H9 (cell line): Measurements from ENCODE around the gene UNK. TPM values are rescaled to one million over a fixed set of nuclear protein-coding genes. Genes with fewer than 3 reads are reported as not detected.

Source experiments
- DNase-seq: peaks from one replicate; pipeline ENCODE4 v3.0.0-alpha.2; 2017
- H2AFZ ChIP-seq: one replicate; pipeline ENCODE4 v1.6.1; 2013; ENCODE audit warnings: mild to moderate bottlenecking, low read length, control low read depth, moderate library complexity
- H2AK5ac ChIP-seq: 2 replicates; pipeline ENCODE4 v1.6.1; 2013; ENCODE audit warnings: low read length, control low read depth, mixed read lengths; ENCODE audit not compliant: insufficient read length
- H2BK120ac ChIP-seq: one replicate; pipeline ENCODE4 v1.6.1; 2013; ENCODE audit warnings: low read depth, mild to moderate bottlenecking, low read length, control low read depth, inconsistent platforms; ENCODE audit not compliant: poor library complexity, severe bottlenecking
- H2BK12ac ChIP-seq: 2 replicates; pipeline ENCODE4 v1.6.1; 2013; ENCODE audit warnings: low read length, control low read depth, mixed read lengths, low read depth; ENCODE audit not compliant: insufficient read length
- H2BK15ac ChIP-seq: 2 replicates; pipeline ENCODE4 v1.6.1; 2013; ENCODE audit warnings: low read depth, low read length, control low read depth
- H2BK20ac ChIP-seq: one replicate; pipeline ENCODE4 v1.6.1; 2013; ENCODE audit warnings: low read depth, mild to moderate bottlenecking, low read length, control low read depth, inconsistent platforms; ENCODE audit not compliant: poor library complexity, severe bottlenecking
- H2BK5ac ChIP-seq: 2 replicates; pipeline ENCODE4 v1.6.1; 2013; ENCODE audit warnings: low read length, control low read depth, mixed read lengths; ENCODE audit not compliant: insufficient read length
- H3K14ac ChIP-seq: 2 replicates; pipeline ENCODE4 v1.6.1; 2013; ENCODE audit warnings: low read length, control low read depth; ENCODE audit not compliant: insufficient read depth
- H3K18ac ChIP-seq: 2 replicates; pipeline ENCODE4 v1.6.1; 2013; ENCODE audit warnings: low read depth, mild to moderate bottlenecking, mixed read lengths, low read length, control low read depth; ENCODE audit not compliant: insufficient read length
- H3K23ac ChIP-seq: 2 replicates; pipeline ENCODE4 v1.6.1; 2013; ENCODE audit warnings: low read length, control low read depth, mixed read lengths, low read depth; ENCODE audit not compliant: insufficient read length
- H3K23me2 ChIP-seq: 2 replicates; pipeline ENCODE4 v1.6.1; 2013; ENCODE audit warnings: low read depth, mild to moderate bottlenecking, mixed read lengths, low read length, control low read depth; ENCODE audit not compliant: insufficient read length, poor library complexity, severe bottlenecking
- H3K27ac ChIP-seq: 2 replicates; pipeline ENCODE4 v1.5.1; 2013; ENCODE audit warnings: low read length, control low read depth, mixed read lengths, low read depth; ENCODE audit not compliant: insufficient read length
- H3K27me3 ChIP-seq: 2 replicates; pipeline ENCODE4 v1.6.1; 2013; ENCODE audit warnings: low read length, control low read depth, inconsistent platforms; ENCODE audit not compliant: insufficient read depth
- H3K4ac ChIP-seq: 2 replicates; pipeline ENCODE4 v1.6.1; 2013; ENCODE audit warnings: low read depth, mild to moderate bottlenecking, control low read depth, inconsistent platforms, low read length, moderate library complexity
- H3K4me1 ChIP-seq: 2 replicates; pipeline ENCODE4 v1.6.1; 2013; ENCODE audit warnings: low read length, control low read depth, inconsistent platforms; ENCODE audit not compliant: insufficient read depth
- H3K4me2 ChIP-seq: 2 replicates; pipeline ENCODE4 v1.6.1; 2013; ENCODE audit warnings: low read length, control low read depth, mixed read lengths; ENCODE audit not compliant: insufficient read length, insufficient read depth
- H3K56ac ChIP-seq: 2 replicates; pipeline ENCODE4 v1.6.1; 2013; ENCODE audit warnings: low read depth, mild to moderate bottlenecking, mixed read lengths, low read length, control low read depth; ENCODE audit not compliant: insufficient read length
- H3K79me1 ChIP-seq: 2 replicates; pipeline ENCODE4 v1.6.1; 2013; ENCODE audit warnings: low read depth, mild to moderate bottlenecking, moderate library complexity, low read length, control low read depth, inconsistent platforms; ENCODE audit not compliant: insufficient read depth, poor library complexity, severe bottlenecking
- H3K79me2 ChIP-seq: 2 replicates; pipeline ENCODE4 v1.6.1; 2013; ENCODE audit warnings: low read length, control low read depth, inconsistent platforms; ENCODE audit not compliant: insufficient read depth
- H3K9ac ChIP-seq: 2 replicates; pipeline ENCODE4 v1.6.1; 2013; ENCODE audit warnings: low read length, control low read depth, mixed read lengths; ENCODE audit not compliant: insufficient read length; ENCODE audit errors: extremely low read depth
- H3K9me3 ChIP-seq: one replicate; pipeline ENCODE4 v1.6.1; 2013; ENCODE audit warnings: low read depth, low read length, inconsistent platforms; ENCODE audit not compliant: control insufficient read depth
- H3T11ph ChIP-seq: one replicate; pipeline ENCODE4 v1.6.1; 2013; ENCODE audit warnings: mild to moderate bottlenecking, low read length, control low read depth, inconsistent platforms
- H4K20me1 ChIP-seq: one replicate; pipeline ENCODE4 v1.6.1; 2013; ENCODE audit not compliant: control insufficient read depth, insufficient read length, insufficient read depth
- H4K5ac ChIP-seq: 2 replicates; pipeline ENCODE4 v1.6.1; 2013; ENCODE audit warnings: low read depth, mild to moderate bottlenecking, mixed read lengths, low read length, control low read depth; ENCODE audit not compliant: insufficient read length
- H4K8ac ChIP-seq: replicated peaks from 2 replicates; pipeline ENCODE4 v1.6.1; 2013; ENCODE audit warnings: low read length, control low read depth, mixed read lengths, low read depth; ENCODE audit not compliant: insufficient read length
- H4K91ac ChIP-seq: 2 replicates; pipeline ENCODE4 v1.6.1; 2013; ENCODE audit warnings: low read depth, mild to moderate bottlenecking, moderate library complexity, mixed read lengths, low read length, control low read depth; ENCODE audit not compliant: insufficient read length
- H3K27ac Mint-ChIP-seq, 3 experiments: 2 replicates in 2 of 3; 3 replicates in 1 of 3; pipeline ENCODE4 v1.8.0; 2020 to 2021; ENCODE audit warnings: mixed read lengths in 3 of 3, mild to moderate bottlenecking in 1 of 3, moderate library complexity in 1 of 3
- H3K27me3 Mint-ChIP-seq: 2 replicates; pipeline ENCODE4 v1.8.0; 2021; ENCODE audit warnings: low read depth, mild to moderate bottlenecking, moderate library complexity, mixed read lengths
- H3K36me3 Mint-ChIP-seq, 3 experiments: 2 replicates in 2 of 3; 3 replicates in 1 of 3; pipeline ENCODE4 v1.8.0; 2020 to 2021; ENCODE audit warnings: low read depth in 3 of 3, mixed read lengths in 3 of 3; ENCODE audit not compliant: insufficient read depth in 1 of 3
- H3K4me1 Mint-ChIP-seq, 2 experiments: 2 replicates each; pipeline ENCODE4 v1.8.0; 2020; ENCODE audit warnings: mixed read lengths in 2 of 2
- H3K4me3 Mint-ChIP-seq, 2 experiments: 2 replicates in 1 of 2; 3 replicates in 1 of 2; pipeline ENCODE4 v1.8.0; 2020 to 2021; ENCODE audit warnings: mild to moderate bottlenecking in 2 of 2, mixed read lengths in 2 of 2, moderate library complexity in 1 of 2
- H3K9me3 Mint-ChIP-seq, 2 experiments: 2 replicates in 1 of 2; 3 replicates in 1 of 2; pipeline ENCODE4 v1.8.0; 2020; ENCODE audit warnings: mild to moderate bottlenecking in 2 of 2, mixed read lengths in 2 of 2, moderate library complexity in 1 of 2
- WGBS: extraction: QIAGEN DNeasy Blood & Tissue Kit; methylation state at CpG from one replicate; pipeline ENCODE4 v1.1.7; 2013; ENCODE audit warnings: missing lambda C conversion rate, low lambda C conversion rate, mixed read lengths; ENCODE audit not compliant: insufficient read length; ENCODE audit errors: extremely low coverage; 5-methylcytosine and 5-hydroxymethylcytosine counted together
- total RNA-seq: library from RNA; stranded (reverse); gene quantifications from 2 replicates; pipeline ENCODE4 v1.2.1, GENCODE V29; 2021
- TF ChIP-seq, protein P1 (sequence below): fragments of 200-600 bp; sonication (generic); conservative IDR thresholded peaks from 3 replicates; pipeline ENCODE4 v1.8.0; 2021; ENCODE audit warnings: antibody characterized with exemption, mild to moderate bottlenecking

The UNK gene
- total RNA-seq, 1 experiment from 2014 or later = 36.4 TPM

DNA sequence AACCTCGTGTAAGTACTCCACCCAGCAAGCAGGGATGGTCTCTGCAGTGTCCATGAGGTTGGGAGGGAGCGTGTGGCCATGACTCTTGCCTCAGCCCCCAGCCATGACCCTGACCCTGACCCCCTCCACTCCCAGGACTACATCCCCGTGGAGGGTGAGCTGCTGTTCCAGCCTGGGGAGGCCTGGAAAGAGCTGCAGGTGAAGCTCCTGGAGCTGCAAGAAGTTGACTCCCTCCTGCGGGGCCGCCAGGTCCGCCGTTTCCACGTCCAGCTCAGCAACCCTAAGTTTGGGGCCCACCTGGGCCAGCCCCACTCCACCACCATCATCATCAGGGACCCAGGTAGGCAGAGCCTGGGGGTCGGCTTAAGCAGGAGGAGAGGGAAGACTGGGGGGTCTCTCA lies 35.9 kb upstream of the UNK start:
- Histone ChIP-seq H3T11ph (no peak overlapping the region), H2BK12ac (no peak overlapping the region), H3K9me3 (no peaks in the 10 kb centered on the region), H4K8ac (no peak overlapping the region), H3K14ac (no peak overlapping the region), H3K4me1 (no peaks in the 10 kb centered on the region), H2BK5ac (no peak overlapping the region), H4K91ac (no peak overlapping the region), H4K20me1 (no peaks in the 10 kb centered on the region), H3K23me2 (peaks cover 3% of the 10 kb centered on the region), H2BK15ac (no peak overlapping the region), H2BK20ac (no peak overlapping the region), H3K27me3 (no peaks in the 10 kb centered on the region), H3K18ac (no peak overlapping the region), H2AK5ac (no peak overlapping the region), H4K5ac (no peak overlapping the region), H3K56ac (no peak overlapping the region), H3K79me1 (no peaks in the 10 kb centered on the region), H3K23ac (no peak overlapping the region), H3K4ac (no peak overlapping the region), H2BK120ac (no peak overlapping the region), H3K27ac (no peak overlapping the region), H3K9ac (no peak overlapping the region), H3K4me2 (no peak overlapping the region), H3K79me2 (no peaks in the 10 kb centered on the region), H2AFZ (no peak overlapping the region)
- no CpG with 5 or more reads among the region's 9 CpGs for WGBS
- peaks cover 7% of the 10 kb centered on the region for H3K27me3 Mint-ChIP-seq
- DNase-seq = no peak
- H3K9me3 Mint-ChIP-seq = no peaks in the 10 kb centered on the region; a peak in 1 of 5 replicates
- no peak overlapping the region for H3K4me3 Mint-ChIP-seq
- no peak overlapping the region for H3K27ac Mint-ChIP-seq
- 0 out of 4 replicates have a peak, but pooled peaks cover 4 to 6% of the 10 kb centered on the region in 2 experiments for H3K4me1 Mint-ChIP-seq
- H3K36me3 Mint-ChIP-seq = no peaks in the 10 kb centered on the region
- TF ChIP-seq, protein P1, sequence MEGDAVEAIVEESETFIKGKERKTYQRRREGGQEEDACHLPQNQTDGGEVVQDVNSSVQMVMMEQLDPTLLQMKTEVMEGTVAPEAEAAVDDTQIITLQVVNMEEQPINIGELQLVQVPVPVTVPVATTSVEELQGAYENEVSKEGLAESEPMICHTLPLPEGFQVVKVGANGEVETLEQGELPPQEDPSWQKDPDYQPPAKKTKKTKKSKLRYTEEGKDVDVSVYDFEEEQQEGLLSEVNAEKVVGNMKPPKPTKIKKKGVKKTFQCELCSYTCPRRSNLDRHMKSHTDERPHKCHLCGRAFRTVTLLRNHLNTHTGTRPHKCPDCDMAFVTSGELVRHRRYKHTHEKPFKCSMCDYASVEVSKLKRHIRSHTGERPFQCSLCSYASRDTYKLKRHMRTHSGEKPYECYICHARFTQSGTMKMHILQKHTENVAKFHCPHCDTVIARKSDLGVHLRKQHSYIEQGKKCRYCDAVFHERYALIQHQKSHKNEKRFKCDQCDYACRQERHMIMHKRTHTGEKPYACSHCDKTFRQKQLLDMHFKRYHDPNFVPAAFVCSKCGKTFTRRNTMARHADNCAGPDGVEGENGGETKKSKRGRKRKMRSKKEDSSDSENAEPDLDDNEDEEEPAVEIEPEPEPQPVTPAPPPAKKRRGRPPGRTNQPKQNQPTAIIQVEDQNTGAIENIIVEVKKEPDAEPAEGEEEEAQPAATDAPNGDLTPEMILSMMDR = no peak
